ENCODE data around the gene CSPG4.
"Not testable (repeated sequence)": the region's sequence is repeated elsewhere in the genome, so short reads cannot be mapped to it uniquely, and the experiment has no call there.

Gene CSPG4, protein sequence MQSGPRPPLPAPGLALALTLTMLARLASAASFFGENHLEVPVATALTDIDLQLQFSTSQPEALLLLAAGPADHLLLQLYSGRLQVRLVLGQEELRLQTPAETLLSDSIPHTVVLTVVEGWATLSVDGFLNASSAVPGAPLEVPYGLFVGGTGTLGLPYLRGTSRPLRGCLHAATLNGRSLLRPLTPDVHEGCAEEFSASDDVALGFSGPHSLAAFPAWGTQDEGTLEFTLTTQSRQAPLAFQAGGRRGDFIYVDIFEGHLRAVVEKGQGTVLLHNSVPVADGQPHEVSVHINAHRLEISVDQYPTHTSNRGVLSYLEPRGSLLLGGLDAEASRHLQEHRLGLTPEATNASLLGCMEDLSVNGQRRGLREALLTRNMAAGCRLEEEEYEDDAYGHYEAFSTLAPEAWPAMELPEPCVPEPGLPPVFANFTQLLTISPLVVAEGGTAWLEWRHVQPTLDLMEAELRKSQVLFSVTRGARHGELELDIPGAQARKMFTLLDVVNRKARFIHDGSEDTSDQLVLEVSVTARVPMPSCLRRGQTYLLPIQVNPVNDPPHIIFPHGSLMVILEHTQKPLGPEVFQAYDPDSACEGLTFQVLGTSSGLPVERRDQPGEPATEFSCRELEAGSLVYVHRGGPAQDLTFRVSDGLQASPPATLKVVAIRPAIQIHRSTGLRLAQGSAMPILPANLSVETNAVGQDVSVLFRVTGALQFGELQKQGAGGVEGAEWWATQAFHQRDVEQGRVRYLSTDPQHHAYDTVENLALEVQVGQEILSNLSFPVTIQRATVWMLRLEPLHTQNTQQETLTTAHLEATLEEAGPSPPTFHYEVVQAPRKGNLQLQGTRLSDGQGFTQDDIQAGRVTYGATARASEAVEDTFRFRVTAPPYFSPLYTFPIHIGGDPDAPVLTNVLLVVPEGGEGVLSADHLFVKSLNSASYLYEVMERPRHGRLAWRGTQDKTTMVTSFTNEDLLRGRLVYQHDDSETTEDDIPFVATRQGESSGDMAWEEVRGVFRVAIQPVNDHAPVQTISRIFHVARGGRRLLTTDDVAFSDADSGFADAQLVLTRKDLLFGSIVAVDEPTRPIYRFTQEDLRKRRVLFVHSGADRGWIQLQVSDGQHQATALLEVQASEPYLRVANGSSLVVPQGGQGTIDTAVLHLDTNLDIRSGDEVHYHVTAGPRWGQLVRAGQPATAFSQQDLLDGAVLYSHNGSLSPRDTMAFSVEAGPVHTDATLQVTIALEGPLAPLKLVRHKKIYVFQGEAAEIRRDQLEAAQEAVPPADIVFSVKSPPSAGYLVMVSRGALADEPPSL (N-terminal part only)

DNA sequence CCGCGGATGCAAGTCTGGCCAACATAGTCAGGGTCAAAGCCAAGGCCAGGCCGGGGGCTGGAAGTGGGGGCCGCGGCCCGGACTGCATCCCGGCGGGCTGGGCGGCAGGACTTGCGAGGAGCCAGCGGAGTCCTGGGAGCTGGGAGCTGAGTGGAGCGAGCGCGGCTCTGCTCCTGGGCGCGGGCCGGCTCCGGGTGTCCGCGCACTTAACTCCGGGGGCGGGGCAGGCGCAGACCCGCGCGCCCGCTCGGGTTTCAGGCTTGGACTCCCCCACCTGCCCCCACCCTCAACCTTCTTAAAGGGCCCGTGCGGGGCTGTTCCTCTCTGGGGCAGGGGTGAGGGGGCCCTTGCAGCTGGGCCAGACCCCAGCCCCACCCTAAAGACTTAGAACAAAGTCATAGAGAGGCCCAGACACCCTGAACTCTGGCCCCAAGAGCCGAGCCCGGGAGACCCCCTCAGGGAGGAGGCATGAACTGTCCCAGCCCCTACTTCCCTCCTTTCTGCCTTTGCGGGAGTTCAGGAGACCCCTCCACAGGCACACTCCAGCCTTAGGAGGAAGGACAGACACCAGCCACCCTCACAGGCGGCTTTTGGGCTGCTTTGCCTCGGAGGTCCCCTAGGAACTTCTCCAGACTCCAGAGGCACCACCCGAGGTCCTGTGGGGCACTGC, at the start of gene CSPG4:
Gene CSPG4, minus strand, starts transcription at position 181 of the 670 bp plus-strand sequence. Its CDS starts 93 bp downstream, at position 88.
- DNase-seq, result no peak

DNA sequence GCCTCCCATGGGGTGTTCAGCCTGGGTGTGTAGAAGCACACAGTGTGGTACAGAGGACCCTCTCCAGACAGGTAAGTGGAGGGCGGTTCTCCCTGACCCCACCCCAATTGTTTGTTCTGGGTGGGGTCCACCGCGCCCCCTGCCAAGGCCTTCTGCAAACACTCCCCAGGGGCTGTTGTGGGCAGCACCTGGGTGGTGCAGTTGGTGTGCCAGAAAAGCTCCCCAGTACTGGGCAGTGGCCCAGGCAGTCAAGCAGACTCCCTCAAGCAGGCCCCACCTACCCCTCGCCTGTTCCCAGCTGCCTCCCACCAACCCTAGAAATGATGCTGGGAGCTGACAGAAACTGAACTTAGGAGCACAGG, 49.7 kb upstream of the CSPG4 start:
- not testable (repeated sequence) for DNase-seq

DNA sequence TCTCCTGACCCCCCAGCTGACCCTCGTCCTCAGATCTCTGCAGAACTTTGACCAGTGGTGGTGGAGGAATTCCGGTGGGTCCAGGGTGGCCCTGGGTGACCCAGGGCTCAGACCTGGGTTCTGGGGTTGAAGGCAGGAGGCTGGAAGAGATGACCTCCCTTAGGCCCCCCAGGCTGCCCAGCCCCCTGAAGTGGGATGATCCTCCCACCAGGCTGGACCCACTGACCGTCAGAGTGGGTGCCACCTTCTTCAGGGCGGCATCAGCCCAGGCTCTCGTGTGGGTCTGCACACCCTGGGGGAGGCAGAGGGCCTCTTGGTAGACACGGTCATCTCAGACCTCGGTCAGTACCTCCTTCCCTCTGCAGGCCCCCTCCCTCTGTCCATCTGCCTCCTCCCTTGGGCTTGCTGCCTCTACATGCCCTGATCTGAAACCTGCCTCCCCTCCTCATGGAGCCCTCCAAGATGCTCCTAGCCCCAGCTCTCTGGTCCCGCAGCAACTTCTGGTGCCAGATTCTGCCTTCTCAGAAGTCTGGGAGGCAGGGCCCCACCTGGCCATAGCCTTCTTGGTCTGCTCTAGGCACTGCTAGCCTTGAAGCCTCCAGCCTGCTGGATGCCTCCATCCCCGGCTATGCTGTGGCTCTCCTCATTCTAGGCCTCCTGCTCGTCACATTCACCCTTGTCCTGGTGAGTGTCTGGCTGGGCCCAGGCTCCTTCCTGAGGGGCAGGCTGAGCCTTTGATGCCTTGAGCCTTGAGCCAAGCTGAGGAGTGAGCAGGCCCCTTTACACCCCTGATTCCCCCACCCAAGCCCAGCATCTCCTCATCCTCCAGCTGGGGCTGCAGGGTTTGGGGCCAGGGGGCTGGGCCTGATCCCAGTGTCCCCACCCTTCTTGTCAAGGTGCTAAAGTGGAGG, 49.1 kb upstream of the CSPG4 start:
- DNase-seq, result no peak

DNA sequence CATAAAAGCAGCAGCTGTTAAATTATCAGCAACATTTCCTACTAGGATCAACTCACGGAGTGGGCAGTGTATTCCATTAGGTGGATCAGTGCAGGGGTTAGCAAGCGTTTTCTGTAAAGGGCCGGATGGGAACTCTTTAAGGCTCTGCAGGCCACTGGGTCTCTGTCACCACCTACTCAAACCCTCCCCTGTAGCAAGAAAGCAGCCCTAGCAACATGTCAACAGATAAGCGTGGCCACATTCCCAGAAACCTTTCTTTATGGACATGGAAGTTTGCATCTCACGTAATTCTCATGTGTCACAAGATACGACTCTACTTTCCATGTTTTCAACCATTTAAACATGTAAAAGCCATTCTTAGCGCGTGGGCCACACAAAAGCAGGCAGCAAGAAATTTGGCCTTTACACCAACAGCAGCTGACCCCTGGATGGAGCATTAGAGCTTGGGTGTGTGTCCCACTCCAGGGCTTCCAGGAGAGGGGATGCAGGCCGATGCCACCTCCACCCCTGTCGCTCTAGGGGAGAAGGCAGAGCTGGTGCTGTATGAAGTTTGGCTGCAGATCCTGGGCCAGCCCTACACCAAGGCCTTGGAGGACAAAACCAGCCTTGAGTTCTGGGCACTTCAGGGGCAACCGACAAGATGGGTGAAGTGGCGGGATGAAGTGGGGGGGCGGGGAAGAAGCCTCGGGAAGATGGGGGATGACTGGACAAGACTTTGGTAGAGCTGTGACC, 48.2 kb upstream of the CSPG4 start:
- no peak for DNase-seq

DNA sequence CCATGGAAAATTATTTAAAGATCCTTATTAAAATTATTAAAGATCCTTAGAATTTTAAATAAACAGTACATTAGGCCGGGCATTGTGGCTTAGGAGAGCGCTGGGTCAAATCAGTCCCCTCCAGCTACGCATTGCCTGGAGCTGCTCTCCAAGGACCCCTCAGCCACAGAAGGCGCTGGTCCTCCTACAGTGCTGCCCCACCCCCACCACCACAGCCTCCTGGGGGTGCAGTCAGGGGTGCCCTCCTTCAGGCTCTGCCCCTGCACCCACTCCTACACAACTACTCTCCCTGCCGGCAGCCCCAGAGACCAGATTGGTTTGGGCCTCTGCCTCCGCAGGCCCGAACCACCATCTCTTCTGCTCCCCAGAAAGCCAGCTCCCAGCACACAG, 47.5 kb upstream of the CSPG4 start:
- DNase-seq, result not testable (repeated sequence)

DNA sequence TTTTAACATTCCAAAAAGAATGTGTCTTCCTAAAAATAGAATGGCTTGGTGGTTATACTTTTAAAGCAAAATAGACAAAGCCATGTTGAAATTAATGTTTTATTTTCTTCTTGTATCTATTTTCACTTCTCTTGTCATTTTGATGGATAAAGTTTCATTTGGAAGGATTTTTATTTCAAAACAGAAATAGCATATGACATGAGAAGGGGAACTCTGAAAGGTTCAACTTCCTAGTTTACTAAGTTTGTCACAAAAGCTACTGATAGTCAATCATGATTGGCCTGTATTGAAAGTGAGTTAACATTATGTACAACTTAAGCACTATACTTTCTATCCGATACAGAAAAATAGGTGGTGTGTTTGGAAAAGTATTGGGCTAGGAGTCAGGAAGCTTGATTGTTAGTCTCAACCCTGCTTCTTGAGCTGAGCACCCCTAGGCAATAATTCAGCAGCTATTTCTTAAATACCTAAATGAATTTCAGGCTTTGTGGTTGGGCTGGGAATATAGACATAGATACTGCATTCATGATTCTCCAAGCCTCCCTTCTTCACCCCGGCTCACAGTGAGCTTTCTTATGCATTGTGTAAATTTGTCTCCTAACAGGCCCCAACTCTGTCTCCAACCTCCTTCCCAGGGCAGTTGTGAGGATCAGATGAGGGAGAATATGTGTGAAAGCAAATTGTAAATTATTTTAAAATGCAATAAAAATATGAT, 46.9 kb upstream of the CSPG4 start:
- DNase-seq, result no peak

DNA sequence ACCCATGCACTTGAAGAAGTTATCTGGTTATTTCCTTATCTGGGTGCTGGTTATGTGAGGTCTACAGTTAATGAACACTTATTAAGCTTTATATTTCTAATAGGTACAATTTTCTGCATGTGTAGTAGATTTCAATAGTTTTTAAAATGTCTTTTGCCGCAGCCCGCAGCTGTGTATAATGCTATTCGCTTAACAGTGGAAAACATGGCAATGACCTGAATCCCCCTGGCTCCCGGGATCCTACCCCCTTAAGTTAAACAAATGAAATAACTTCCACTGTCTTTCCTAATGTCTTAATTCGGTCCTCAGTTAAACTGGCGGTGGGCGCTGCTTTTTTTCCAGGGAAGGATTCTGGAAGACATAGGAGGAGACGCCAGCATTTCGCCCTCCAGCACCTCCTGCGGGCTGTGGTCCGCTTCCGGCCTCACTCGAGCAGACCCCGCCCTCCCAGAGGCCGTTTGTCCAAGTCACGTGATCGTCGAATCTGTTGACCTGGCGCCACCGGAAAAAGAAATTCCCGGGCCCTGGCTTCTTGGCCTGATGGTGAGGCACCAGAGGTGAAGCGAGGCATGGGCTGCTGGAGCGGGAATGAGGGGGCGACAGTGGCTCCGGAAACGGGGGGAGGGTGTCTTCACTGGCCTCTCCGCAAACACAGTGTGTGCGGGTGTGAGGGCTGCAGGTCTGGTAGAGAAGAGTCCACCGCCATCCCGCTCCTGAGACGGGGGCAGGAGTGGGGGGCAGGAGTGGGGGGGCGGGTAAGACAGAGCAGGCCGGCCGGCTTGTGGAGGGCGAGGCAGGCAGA, 45.6 kb upstream of the CSPG4 start:
- DNase-seq, result peak; percentile 90

DNA sequence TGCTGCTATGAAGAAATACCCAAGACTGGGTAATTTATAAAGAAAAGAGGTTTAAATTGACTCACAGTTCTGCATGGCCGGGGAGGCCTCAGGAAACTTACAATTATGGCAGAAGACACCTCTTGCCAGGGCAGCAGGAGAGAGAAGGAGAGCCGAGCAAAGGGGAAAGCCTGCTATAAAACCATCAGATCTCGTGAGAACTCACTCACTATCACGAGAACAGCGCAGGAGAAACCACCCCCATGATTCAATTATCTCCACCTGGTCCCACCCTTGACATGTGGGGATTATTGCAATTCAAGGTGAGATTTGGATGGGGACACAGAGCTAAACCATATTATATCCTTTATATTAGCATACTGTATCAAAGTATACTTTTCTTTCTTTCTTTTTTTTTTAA, 42.2 kb upstream of the CSPG4 start:
- DNase-seq, result not testable (repeated sequence)

DNA sequence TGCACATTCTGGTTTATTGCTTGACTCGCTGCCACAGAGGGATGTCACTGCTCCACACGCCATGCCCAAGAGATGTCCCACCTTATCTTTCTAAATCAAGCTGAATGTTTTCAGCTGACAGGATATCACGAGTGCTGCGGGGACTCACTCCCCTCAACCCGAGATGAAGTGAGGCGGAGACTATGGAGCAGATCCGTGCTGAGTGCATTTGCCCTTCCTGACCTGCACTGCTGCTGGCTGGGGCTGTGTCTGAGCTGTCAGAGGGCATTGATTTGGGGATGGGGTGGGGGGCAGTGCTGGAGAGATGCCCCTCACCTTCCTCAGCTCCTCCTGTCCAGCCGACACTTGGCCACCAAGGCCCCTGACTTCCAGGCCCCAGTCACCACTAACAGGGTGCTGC, 40.5 kb upstream of the CSPG4 start:
- DNase-seq, result no peak

DNA sequence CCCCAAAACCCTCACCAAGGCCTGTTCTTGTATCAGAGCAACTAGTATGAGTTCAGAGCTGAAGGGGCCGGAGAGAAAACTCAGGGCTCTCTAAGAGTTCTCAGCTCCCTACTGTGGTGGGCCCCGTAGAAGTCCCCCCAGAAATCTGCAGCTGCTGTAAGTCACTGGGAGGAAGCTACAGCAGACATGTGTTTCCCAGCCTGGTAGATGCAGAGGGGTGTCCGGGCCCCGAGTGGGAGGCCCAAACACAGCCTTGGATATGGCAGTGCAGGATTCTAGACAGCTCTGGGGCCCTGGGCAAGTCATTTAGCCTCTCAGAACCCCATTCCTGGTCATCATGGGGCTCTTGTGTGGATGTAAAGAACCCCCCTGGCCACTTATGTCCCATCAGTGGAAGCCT, 39.2 kb upstream of the CSPG4 start:
- no peak for DNase-seq

DNA sequence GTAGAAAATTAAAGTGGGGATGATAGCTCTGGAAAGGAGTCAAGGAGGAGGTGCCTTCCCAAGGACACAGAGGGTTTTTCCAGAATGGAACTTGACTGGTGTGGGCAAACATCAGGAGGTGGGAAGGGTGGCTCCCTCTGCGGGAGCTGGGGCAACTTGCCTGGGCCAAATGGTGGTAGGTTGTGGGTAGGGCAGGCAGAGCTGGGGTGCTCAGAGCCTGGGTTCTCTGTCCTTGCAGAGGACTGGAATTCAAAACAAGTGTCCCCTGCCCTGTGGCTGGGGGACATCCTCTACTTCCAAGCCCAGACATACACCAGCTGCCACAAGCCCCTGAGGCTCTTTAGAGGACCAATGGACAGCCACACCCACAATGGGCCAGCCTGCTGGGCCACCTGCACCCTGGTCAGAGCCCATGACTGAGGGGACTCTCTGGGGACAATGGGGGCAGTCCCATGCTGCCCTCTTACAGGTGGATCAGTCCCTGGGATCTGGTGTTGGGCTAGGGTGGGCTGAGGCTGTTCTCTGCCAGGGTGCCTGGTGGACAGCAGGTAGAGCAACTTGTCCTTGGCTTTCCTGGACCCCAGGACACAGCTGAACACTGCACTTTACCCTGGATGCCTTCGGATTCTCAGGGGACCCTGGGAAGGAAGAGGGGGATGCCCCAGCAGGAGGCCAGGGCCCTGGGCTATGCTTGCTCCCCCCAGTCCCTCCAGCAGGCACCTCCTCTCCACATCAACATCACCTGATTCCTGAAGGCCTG, 38.6 kb upstream of the CSPG4 start:
- no peak for DNase-seq

DNA sequence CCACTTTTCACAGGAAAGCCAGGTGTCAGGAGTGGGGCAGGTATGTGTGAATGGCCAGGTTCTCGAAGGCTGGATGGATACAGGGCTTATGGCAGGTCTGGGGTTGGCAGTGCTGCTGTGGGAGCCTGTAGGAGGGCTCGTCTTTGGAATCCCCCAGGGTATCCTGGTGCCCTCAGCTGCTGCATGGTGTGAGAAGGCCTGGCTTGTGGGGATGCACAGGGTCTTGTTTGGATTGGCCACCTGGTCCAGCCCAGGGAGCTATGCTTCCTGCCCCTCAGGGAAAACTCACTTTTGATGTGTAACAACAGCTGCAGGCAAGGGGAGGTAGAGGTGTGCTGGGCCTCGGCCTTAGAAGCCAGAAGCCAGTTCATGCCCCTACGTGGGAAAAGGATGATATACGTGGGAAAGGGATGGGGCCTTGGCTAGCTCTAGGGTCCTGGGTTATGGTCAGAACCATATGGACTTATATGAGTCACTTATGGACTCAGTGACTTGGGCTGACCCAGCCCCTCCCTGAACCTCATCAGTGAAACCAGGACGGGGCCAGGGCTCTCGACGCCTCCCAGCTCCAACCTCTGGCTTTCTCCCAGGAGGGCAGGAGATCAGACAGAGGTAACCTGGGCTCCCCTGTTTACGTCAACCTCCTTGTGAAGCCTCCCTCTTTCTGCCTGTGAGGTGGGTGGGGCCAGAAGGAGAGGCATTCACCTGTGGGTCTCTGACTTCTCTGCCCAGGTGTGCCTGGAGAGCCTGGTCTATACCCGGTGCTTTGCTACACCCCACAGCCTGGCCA, 37.8 kb upstream of the CSPG4 start:
- no peak for DNase-seq

DNA sequence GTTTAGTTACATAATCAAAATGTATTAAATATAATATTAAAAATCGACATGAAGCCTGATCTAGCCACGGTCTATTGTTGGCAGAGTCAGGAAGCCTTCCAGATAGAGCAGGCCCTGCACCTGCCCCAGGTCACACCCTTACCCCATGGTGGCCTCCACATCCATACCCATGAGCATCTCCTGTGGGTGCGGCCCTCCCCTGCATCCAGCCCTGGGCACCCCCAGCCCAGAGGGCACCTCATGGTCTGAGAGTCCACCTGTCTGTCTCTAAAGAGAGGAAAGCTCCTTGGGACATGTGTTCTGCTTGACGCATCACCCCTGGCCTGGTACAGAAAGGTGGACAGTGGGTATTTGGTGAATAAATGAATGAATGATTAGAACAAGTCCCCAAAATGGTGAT, 37.2 kb upstream of the CSPG4 start:
- no peak for DNase-seq

DNA sequence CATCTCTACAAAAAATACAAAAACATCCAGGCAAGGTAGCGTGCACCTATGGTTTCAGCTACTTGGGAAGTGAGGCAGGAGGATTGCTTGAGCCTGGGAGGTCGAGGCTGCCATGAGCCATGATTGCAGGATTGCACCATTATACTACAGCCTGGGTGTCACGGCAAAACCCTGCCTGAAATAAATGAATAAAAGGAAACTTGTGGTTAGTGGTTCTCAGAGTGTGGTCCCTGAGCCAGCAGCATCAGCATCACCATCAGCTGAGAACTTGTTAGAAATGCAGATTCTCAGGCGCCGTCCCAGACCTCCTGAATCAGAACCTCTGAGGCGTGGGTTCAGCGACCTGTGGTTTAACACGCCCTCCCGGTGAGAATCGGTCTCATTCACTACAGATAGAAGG, 36.2 kb upstream of the CSPG4 start:
- DNase-seq, result not testable (repeated sequence)

DNA sequence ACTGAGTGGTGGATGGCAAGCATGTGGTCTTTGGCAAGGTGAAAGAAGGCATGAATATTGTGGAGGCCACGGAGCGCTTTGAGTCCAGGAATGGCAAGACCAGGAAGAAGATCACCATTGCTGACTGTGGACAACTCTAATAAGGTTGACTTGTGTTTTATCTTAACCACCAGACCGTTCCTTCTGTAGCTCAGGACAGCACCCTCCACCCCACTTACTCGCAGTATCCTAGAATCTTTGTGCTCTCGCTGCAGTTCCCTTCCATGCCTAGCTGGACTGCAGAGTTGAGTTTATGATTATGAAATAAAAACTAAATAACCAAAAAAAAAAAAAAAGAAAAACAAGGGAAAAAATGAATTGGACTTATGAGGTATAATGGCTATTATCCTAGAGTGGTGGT, 34.5 kb upstream of the CSPG4 start:
- DNase-seq, result not testable (repeated sequence)

DNA sequence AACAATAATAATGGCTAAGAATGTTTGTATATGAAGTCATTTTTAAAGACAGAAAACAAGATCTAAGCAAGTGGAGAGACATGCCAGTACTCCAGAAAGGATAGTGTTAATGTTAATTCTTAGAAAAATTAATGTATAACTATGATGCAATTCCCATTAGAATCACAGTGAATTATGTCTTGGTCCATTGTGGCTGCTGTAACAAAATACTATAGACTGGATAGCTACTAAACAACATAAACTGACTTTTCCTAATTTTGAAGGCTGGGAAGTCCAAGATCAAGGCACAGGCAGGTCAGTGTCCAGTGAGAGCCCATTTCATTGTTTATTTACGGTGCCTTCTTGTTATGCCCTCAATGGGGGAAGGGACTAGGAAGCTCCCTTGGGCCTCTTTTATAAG, 32.7 kb upstream of the CSPG4 start:
- DNase-seq, result no peak

DNA sequence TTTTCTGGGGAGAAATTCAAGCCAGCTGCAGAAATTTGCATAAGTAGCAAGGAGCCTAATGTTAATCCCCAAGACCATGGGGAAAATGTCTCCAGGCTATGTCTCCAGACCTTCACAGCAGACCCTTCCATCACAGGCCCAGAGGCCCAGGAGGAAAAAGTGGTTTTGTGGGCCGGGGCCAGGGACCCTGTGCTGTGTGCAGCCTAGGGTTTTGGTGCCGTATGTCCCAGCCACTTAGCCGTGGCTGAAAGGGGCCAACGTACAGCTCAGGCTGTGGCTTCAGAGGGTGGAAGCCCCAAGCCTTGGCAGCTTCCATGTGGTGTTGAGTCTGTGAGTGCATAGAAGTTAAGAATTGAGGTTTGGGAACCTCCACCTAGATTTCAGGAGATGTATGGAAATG, 29.7 kb upstream of the CSPG4 start:
- not testable (repeated sequence) for DNase-seq

DNA sequence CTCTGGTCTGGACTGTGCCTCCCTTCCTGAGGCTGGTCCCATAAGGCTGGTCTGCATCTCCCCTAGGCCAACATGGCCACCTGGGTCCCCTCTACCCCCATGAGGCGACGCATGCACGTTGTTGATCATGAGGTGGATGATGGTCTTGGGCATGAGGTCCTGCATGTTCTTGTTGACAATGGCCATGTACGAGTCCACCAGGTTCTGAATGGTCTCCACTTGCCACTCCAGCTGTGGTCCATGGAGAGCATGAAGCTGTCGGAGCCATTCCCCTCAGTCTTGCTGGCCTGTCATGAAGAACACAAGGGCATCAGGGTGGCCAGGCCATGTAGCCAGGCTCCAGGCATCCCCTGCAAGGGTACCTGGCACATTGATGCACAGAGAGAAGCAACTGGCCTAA, 27.1 kb upstream of the CSPG4 start:
- DNase-seq, result no peak

Data from midbrain (tissue), 1 donor.